A549 treated with GW870086 at 1 μM for 4 hours (cell line): ENCODE results near the gene TADA3. TPM values are rescaled to one million over a fixed set of nuclear protein-coding genes. Genes with fewer than 3 reads are reported as not detected.

Experiments used
- total RNA-seq: library from RNA; stranded (reverse); fragments of 200-300 nt; extraction: Qiagen RNA extraction; gene quantifications from 5 replicates; pipeline ENCODE4 v1.2.3, GENCODE V29; 2022; ENCODE audit warnings: low read depth

The TADA3 gene
- total RNA-seq = 51.8 to 60.8 TPM (median 59.9 TPM) in 5 replicates

DNA sequence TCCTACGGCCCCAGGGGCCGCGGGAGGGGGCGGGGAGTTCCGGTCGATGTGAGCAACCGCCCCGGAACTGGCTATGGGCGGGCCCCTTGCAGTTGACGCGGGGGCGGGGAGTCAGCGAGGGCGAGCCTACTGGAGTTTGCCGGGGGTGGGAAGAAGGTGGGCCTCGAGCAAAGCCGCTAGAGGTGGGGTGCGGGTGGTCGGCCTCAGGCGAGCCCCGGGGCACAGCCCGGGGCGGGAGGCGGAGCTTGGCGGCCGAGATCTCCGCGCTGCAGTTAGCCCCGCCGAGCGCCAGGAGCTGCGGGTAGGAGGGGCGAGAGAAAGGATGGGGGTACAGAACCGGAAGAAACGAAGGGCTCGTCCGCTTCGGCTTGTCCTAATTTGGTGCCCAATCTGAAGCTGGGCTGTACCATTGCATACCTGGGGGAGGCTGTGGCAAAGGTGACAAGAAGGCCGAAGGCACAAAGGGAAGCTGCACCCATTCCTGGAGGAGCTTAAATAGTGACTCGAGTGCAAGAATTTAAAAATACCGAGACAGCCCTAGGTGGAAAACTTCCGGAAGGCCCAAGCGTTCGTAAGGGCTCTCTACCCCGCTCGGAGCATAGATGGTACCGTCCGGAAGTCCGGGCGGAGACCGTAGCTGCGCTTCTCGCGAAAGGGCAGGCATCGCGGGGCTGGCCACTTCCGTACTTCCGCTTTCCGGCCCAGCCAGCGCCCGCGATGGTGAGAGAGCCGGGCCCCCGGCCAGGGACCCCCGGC is at the start of gene TADA3, which contains the start of gene ARPC4:
Gene TADA3, minus strand, starts transcription at position 69 of the 756 bp plus-strand sequence. CDS start 1,007 bp downstream, outside the sequence.
Gene ARPC4, plus strand, starts transcription at position 678 of the 756 bp plus-strand sequence. Its CDS starts 40 bp downstream, at position 718.

GRCh38 chr3:9809615-9810432 is 17.6 kb upstream of the TADA3 start, which contains the start of gene TTLL3:
Gene TTLL3 (plus strand): TSS chr3:9810262. CDS start chr3:9810662, 400 bp downstream.

DNA sequence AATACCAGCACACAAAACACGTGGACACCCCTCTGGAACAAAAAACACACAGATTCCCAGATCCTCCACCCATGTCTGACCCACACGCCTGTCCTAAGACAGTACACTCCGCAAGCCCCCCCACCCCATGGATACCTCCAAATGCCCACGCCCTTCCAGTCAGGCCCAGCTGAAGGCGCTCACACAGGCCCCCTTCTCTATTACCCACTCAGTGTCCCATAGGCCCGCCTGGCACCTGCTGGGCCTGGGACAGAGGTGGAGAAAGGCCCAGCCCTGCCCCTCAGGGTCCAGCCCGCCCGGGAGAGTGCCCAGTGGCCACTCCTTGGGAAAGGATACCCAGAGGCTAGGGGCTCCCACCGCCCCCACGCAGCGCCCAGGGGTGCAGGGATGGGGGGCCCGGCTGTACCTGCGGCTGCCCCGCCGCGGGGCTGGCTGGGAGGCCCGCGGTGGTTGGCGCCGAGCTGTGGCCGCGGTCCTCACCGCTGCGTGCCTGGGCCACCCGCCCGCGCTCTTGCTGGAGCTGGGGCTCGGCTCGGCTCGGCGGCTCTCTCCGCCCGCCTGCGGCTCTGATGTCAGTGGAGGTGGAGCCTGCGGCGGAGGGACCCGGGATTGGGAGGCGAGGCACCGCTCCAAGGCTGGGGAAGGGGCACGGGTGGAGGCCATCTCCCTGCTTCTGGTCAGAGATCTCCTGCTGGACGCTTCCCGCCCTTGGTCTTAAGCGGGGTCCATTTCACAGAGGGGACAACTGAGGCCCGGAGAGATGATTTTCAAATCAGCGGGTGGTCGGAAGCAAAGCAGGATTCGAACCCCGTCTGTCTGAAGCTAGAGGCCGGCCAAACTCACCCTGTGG is 22.6 kb downstream of the TADA3 start, which contains the start of gene CAMK1:
Gene CAMK1, minus strand, starts transcription at position 522 of the 850 bp plus-strand sequence. CDS start 2,198 bp downstream, outside the sequence.

GRCh38 chr3:9749645-9750555 is 42.4 kb downstream of the TADA3 start, which contains the start of gene OGG1:
Gene OGG1 (plus strand): TSS chr3:9749952. CDS start chr3:9750287, 335 bp downstream.

GRCh38 chr3:9731206-9732079 is 60.8 kb downstream of the TADA3 start, which contains the start of gene BRPF1:
Gene BRPF1 (plus strand): TSS chr3:9731735. CDS start chr3:9734141, 2,406 bp downstream.

Other genes starting within 250 kb of the TADA3 start
- gene LHFPL4, start 238.7 kb downstream of the TADA3 start, total RNA-seq = 0.06 to 0.30 TPM (median 0.08 TPM) in 5 replicates
- 26.9 to 30.6 TPM (median 29.4 TPM) in 5 replicates for gene MTMR14, start 143.0 kb downstream of the TADA3 start, total RNA-seq
- 0.08 to 0.37 TPM (median 0.15 TPM) in 5 replicates for gene CPNE9, start 88.6 kb downstream of the TADA3 start, total RNA-seq
- 15.1 to 21.6 TPM (median 18.4 TPM) in 5 replicates for gene BRPF1, start 60.7 kb downstream of the TADA3 start, total RNA-seq
- gene OGG1, start 42.5 kb downstream of the TADA3 start, total RNA-seq = 11.4 to 18.9 TPM (median 16.5 TPM) in 5 replicates
- 15.3 to 18.5 TPM (median 16.8 TPM) in 5 replicates for gene CAMK1, start 22.5 kb downstream of the TADA3 start, total RNA-seq
- 151 to 231 TPM (median 160 TPM) in 5 replicates for gene ARPC4, start 609 bp upstream of the TADA3 start, total RNA-seq
- gene TTLL3, start 17.8 kb upstream of the TADA3 start, total RNA-seq = 4.9 to 8.8 TPM (median 6.8 TPM) in 5 replicates
- gene RPUSD3, start 51.5 kb upstream of the TADA3 start, total RNA-seq = 50.3 to 54.1 TPM (median 53.7 TPM) in 5 replicates
- gene CIDEC, start 87.8 kb upstream of the TADA3 start, total RNA-seq = 35.1 to 45.7 TPM (median 37.0 TPM) in 5 replicates
- gene JAGN1, start 98.1 kb upstream of the TADA3 start, total RNA-seq = 80.7 to 106 TPM (median 91.1 TPM) in 5 replicates
- 1.1 to 2.4 TPM (median 2.2 TPM) in 5 replicates for gene IL17RE, start 110.4 kb upstream of the TADA3 start, total RNA-seq
- gene IL17RC, start 124.6 kb upstream of the TADA3 start, total RNA-seq = 27.9 to 29.8 TPM (median 28.7 TPM) in 5 replicates
- 12.0 to 13.4 TPM (median 13.0 TPM) in 5 replicates for gene CRELD1, start 141.4 kb upstream of the TADA3 start, total RNA-seq
- 1.1 to 1.8 TPM (median 1.7 TPM) in 5 replicates for gene PRRT3, start 159.9 kb upstream of the TADA3 start, total RNA-seq
- gene EMC3, start 194.4 kb upstream of the TADA3 start, total RNA-seq = 114 to 145 TPM (median 124 TPM) in 5 replicates
- gene FANCD2, start 234.0 kb upstream of the TADA3 start, total RNA-seq = 16.8 to 18.7 TPM (median 18.0 TPM) in 5 replicates